Right kidney (tissue), 1 donor: ENCODE results near the gene GPC3.
"Not testable (repeated sequence)": the region's sequence is repeated elsewhere in the genome, so short reads cannot be mapped to it uniquely, and the experiment has no call there.

Experiments used
- DNase-seq: peaks from one replicate; pipeline ENCODE4 v3.0.0-alpha.2; 2016

Gene GPC3

DNA sequence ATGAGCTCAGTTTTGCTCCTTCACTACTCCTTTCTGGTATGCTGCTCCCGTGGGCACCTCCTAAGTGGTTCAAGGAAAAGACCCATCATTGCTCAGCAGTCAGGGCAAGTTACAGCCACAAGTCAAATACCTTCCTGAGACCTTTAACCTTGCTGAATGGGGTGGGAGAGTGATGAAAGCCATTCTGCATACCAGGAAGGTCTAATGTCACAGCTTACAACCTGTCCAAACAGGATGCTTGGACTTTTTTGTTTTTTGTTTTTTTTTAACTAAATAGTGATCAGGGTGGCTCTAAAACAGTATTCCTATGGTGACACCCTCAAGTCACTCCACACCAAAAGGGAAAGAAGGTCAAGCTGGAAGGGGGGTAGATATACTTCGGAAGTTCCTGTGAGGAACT is 93.1 kb downstream of the GPC3 start:
- no peak for DNase-seq

DNA sequence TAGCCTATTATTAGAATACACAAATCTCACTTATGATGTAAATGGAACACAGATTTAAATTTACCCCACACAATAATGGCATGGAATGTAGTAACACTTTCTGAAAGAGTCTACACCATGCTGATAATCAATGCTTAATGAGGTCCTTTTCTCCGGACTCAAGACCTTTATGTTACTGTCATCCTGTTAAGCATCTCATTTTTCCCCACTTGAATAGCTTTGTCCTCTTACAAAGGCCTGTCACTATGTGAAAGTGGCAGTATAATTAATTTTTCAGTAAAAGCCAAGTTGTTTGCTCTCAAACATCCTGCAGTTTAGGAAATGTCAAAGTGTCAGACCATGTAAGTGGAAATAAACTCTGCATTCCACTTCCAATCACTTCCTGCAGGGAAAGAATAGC is 96.4 kb downstream of the GPC3 start:
- no peak for DNase-seq

DNA sequence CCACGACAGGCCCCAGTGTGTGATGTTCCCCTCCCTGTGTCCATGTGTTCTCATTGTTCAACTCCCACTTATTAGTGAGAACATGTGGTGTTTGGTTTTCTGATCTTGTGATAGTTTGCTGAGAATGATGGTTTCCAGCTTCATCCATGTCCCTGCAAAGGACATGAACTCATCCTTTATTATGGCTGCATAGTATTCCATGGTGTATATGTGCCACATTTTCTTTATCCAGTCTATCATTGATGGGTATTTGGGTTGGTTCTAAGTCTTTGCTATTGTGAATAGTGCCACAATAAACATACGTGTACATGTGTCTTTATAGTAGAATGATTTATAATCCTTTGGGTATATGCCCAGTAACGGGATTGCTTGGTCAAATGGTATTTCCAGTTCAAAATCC is 97.3 kb downstream of the GPC3 start:
- DNase-seq = not testable (repeated sequence)

DNA sequence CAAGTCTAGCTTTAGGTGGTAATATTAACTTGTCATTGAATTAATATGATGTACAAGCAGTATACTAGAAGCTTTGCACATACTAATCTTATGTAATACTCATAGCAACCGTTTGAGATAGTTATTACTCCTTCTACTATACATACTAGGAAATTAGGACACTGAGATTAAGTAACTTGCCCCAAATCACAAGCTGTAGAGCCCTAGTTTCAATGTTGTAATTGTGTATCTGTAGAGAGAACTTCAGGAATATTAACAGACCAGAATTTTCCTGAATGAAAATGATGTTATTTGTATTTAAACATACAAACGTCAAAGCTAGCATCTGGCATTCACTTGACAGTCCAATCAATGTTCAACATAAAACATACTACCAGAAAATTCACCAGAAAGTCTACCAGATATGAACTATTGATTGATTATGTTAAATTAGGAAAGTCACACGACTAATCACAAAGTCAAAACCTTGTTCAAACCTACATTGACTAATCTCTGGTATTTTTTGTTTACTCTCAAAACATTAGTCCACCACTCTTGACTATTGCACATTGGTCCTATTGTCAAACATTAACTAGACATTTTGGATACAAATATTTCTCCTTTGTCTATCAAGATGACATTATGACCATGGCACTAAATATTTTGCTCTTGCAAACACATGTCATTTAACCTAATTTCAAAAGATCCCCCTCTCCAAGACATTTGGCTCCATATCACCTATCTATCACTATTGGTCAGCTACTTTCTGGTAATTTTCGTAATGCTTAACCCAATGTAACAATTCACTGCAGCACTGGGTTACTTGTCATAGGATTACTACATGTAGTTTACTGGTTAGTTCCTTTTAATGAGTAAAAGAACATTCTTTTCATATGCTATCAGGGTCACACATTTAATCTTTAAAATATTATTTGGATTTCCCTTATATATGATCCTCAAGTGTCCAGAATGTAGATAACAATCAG is 100.7 kb downstream of the GPC3 start:
- no peak for DNase-seq

DNA sequence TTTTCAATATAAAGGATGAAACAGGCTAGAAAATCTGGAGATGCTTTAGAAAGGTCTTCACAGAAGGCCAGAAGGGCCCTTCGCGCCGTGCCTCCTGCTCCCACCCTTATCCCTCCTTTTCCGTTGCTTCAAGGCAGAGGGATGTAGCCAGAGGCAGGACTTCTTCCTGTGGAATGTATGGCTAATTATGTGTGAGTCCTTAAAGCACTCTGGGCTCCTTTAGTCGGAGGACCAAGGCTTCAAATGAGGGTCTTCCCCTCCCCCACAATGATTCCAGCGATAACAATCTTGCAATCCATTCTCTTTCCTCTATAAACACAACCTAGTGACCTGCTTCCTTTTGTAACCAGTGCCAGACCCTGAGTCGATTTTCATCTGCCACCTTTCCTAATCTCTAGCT is 103.5 kb downstream of the GPC3 start:
- no peak for DNase-seq

DNA sequence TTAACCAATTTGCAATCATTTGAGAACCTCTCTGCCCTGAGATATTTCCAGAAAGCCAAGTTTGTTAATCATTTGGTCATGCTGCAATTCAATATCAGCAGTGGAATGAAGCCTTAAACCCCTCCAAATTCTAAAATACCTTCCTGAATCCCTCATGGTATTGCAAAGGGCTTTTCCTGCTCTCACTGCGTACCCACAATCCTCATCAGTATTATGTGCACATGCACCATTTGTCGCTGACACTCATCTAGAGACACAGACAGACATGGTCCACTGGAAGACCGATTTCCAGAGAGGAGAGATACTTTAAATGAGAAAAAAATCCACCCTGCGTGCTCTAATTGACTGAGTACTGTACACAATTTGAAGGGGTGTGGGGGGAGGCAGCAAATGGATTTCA is 104.4 kb downstream of the GPC3 start:
- DNase-seq = no peak

DNA sequence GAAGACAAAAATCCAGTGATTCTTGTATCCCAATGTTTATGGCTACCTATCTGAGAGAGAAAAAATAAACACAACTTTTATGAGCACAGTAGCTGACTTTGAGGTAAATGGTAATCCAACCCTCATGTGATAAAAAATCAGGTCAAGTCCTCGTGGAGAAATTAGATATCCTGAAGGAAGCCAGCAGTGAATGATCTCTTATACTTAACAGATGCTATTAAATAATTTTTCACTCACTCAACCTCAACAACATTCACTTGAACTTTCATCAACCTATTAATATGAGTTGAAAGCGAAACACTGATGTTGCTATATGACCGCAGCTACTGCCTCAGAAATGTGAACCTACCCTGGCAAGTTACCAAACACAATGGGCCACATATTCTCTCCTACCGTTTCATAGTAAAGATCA is 105.4 kb downstream of the GPC3 start:
- no peak for DNase-seq

DNA sequence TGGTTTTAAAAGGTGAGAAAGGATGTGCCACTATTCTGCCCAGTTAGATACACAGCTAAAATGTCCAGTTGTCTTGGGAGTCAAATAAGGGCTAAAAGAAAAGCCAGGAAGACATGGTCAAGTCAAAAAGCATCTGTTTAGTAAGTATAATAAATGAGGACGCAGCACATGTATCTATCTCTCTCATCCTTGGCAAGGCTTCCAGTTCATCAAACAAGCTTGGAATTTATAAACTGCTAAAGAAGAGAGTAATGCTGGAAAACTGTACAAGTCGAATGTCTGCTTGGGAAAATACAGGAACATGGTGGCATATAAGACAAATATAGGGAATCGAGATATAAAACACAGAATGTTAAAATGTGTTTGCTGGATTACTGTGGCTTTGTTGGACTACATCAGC is 106.7 kb downstream of the GPC3 start:
- no peak for DNase-seq

DNA sequence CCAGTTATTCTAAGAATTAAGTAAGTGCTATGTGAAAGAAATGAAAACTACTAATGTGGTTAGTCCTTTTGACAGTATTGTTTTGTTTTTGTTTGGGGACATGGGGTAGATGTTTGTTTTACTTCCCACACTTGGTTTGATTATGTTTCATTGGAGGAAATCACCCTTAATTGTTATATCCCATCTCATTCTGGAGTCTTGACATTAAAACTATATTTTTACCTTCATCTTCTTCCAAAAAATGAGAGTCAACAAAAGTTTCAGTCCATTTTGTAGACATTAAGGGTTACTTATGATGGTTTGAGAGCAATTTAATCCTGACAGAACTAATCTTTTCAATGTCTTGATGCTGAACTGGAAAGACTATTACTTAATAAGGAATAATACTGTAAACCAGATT is 108.7 kb downstream of the GPC3 start:
- no peak for DNase-seq

DNA sequence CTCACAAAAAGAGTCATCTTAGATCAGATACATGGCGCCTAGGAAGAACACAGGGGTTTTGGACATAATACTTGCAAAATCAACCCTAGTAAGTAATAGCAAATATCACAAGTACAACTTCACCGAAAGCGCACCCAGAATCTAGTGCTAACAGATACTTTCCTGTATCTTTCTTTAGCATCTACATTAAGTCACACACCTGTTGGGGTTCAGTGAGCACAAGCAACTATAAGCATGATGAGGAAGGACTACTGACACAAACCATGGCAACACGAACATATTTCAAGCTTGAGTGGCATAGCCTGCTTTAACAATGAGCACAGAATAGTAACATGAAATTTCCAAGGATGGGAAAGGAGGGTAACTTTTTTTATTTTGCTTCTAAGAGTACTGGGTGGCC is 116.1 kb downstream of the GPC3 start:
- DNase-seq = no peak

DNA sequence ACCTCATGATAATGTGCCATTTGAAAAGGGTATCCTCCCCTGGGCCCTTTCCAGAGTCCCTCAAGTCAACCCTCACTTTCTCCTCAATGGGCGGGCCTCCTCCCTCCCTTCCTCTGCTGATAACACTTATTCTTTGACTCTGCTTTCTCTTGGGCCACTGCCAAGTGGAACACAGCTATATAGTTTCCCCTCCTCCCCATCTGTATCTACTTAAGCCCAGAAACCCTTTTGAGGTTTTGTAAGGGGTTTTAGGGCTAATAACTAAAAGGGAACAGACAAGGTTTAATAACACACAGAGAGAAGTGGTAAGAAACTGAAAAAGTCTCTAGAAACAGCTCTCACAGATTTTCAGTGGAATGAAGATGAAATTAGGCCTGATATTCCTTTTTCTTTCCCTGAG is 116.7 kb downstream of the GPC3 start:
- no peak for DNase-seq

DNA sequence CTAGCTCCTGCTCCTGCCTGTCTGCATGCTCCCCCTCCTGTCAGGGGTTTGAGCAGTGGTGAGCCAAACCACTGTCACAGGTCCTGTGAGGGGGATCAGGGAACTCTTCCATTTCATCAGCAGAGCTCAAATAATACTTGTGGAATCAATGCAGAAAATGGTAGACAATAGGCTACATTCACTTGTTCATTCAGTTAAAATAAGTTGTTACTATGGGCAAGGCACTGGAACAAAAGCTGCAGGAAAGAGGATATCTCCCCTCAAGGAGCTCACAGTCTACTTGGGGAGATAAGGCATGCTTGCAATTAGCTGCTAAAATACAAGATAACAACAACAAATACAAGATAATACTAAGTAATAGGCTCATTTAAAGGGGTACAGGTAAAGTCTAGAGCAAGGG is 117.1 kb downstream of the GPC3 start:
- DNase-seq = no peak

DNA sequence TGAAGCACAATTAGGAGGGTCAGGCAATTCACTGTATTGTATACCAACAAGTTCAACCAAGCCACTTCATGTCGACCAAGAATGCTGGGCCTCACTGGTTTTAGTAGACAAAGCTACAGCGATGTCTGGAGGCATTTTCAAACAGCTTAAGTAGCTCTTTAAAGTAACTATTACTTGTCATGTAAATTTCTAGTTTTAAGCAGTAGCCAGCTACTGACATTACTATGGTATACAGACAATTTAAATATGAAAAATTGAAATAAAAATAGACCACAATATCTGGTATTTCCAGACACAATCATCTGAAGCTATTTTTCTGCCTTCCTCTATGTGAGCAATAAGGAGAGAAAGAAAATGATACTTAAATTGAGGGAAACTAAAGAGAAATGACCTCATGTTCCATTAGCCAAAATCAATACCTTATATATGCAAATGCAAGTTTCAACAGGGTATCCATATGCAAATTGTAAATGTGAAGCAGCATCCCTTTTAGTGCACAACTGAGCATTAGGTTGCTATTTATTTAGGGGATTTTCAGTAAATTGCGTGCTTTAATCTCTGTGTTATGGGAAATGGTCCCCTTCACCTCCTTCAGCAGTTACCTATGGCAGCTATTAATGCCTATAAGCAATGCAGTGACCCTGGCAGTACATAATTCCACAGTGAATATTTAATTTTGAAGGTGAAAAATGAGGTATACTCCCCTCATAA is 119.5 kb downstream of the GPC3 start:
- no peak for DNase-seq

DNA sequence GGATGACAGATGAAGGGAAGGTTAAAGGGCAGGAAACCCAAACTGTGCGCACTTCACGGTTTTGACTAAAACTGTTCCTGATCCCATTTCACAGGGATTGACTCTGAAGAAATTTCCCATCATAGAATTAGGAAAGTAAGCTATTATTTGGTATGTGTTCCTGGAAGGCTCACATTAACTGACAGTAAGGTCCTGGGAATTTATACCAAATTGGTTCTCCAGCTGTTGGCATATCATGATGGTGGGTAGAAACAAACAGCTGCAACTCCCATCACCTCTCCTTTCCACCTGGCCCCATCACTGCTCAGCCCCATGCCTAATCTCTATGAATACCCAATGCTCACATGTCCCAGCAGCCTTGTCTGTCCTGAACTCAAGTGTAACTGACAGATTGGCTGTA is 121.2 kb downstream of the GPC3 start:
- DNase-seq = no peak

DNA sequence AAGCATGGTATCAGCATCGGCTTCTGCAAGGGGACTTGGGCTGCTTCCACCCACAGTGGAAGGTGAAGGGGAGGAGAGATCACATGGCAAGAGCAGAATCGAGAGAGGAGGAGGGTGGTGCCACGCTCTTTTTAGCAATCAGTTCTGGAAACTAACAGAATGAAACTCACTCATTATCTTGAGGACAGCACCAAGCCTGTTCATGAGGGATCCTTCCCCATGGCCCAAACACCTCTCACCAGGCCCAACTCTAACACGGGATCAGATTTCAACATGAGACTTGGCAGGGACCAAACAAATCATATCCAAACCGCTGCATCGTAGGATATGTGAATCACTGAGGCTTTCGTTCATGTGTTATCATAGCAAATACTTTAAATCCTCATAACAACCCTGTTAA is 125.5 kb downstream of the GPC3 start:
- no peak for DNase-seq

DNA sequence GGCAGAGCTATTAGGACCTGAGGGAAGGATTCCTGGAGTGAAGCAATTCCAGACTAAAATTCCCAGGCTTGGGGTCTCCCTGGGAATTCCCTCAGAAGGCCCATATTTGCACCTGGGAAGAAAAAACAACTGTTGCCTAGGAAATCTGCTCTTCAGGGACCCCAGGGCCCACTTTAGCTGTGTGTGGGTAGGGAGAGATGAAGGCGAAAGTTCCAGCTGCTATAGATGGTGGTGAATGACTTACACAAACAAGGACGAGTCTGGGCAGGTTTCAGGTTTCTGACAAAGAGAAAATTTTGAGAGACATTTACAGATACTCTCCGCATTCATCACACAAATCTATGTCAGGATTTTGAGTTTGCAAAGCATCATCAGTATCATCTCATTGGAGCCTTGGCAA is 126.1 kb downstream of the GPC3 start:
- DNase-seq = no peak

DNA sequence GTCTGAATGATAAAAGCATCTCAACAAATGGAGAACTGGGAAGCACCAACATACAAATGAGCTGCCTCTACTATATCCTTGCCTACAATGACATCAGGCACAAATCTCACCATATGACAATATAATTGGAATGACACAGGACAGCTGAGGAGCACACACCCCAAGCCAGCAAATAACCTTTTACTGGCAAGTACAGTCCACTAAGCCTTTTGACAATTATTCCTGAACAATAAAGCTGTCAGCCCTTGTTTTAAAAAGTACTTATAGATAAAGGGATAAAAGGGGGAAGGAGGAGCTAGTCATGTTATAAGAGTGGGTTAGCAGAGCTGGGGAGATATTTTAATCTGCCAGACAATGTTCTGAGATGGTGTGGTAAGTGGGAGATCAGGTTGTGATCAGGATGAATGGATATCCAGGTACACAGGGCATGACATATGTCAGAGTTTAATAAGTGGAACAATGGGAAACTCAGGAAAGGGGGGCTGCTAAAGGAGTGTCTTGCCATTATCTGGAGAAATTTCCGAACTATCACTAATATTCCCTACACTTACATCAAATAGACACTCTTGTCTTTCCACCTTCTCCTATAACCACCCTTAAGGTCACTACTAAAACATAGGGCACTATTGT is 127.6 kb downstream of the GPC3 start:
- DNase-seq = no peak

DNA sequence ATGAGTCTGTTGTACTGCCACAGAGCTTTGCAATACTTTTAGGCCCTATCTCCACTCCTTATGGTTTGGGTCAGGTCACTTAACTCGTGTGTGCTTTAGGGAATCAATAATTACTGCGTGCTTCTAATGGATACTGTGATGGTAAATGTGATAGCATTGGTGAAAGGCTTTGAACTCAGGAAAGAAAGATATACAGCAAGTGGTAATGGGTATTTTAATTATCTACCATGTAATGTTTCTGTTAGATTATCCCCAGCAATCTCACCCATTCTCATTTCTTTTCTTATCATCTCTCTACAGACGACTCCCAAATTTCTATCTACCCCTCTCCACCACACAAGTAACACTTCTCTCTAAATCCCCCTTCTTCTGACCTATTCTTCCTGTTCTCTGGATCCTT is 128.6 kb downstream of the GPC3 start:
- DNase-seq = no peak

DNA sequence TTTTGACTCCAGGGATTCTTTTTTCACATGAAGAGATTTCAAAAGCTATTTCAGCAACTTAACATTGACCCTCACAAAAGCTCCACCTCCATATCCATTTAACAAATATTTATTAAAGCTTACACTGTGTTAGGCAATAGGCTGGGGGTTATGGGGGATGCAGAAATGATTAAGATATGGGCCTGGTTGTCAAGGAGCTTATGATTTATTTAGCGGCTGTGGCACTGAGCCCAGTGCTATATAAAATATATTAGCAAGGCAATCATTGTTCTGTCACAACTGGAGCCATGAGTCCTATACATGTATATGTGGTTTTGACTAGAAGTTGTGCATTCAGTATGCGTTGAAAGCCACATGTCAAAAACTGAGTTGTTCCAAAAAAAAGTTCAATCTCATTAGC is 131.1 kb downstream of the GPC3 start:
- DNase-seq = no peak

DNA sequence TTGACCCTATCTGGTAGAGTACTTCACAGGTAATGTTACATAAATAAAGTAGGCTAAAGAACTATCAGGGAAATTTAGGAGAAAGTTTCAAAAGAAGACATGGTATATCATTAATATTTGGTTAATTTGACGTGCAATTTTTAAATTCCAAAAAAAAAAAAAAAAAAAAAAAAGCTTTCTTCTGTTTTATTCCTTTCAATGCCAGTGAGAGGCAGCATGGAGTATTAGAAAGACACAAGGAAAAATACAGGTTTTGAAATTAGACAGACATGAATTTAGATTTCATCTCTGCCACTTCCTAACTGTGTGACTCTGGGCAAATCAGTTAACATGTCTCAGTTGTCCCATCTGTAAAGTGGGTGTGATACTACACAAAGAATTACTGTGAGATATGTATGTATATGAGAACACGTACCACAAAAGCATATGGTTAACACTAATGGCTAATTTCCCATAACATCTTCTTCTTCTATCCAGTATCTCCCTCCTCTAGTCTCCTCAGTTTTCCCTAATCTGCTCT is 132.5 kb downstream of the GPC3 start:
- DNase-seq = no peak

DNA sequence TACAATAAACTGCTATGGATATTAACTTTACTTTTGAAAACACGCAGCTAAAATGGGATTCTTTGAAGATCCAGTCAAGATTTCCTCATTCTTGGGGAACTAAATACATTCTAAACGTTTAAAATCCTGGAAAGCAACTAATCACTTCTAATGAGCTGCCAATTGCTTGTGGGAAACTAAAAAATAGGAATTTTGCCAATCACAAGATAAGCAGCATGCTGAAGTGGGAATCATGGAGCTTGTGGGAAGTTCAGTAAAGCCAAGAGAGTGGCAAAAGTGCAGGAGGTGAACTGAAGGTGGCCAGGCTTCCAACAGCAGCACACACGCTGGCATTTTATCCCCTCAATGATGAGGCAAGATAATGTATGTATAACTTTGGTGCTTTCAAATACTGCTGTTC is 133.0 kb downstream of the GPC3 start:
- DNase-seq = no peak

DNA sequence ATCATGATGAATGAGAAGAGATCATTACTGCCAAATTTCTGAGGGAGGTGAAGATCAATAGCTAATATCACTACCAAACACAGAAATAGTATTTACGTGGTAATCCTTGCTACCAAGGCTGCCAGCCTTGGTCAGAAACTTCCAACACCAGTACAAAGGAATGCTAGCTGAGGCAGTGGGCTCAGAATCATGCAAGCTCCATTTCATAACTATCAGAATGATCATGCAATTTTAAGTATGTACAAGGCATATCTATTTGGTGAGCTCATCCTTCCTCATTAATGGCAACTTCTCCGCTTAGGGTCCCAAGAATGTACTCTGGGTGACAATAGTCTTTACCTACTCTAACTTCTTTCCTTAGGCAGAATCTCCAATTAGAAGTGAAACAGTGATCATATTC is 135.0 kb downstream of the GPC3 start:
- no peak for DNase-seq

DNA sequence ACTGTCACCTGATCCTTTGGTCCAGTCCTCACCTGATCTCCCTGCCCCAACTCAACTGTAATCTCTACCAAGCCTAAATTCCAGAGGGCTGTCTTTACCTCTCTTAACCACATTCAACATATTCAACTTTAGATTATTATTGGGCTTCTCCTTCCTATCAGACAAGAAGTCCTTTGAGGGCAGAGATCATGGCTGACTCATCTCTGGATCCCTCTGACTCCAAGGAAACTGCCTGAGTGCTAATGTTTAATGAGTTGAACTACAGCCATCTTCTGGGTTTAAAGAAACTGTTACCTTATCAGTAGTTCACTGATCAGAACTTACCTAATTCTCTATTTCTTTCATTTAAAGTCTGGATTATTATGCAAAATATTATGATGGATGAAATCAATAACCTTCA is 135.7 kb downstream of the GPC3 start:
- no peak for DNase-seq
